Stimulated activated CD4-positive, alpha-beta T cell treated with anti-CD3 and anti-CD28 coated beads, Interleukin-1b, Interleukin-23, amount 100 ng/mL, for 1 hour (primary cell): ENCODE measurements around the gene SCNN1B.

Source experiments
- DNase-seq, 2 donors: peaks; one replicate each; pipeline ENCODE4 v3.0.0-alpha.2; 2020; ENCODE audit warnings: low read depth in 2 of 2

SCNN1B gene

GRCh38 chr16:23321206-23321875 is 19.2 kb downstream of the SCNN1B start:
- no peak for DNase-seq

GRCh38 chr16:23323224-23324030 is 21.3 kb downstream of the SCNN1B start:
- no peak for DNase-seq

GRCh38 chr16:23324727-23325126 is 22.6 kb downstream of the SCNN1B start:
- DNase-seq, result no peak

- no peak for DNase-seq
Measured at GRCh38 chr16:23327836-23328235, 25.7 kb downstream of the SCNN1B start.

- no peak for DNase-seq
Measured at GRCh38 chr16:23330161-23330560, 28.1 kb downstream of the SCNN1B start.

GRCh38 chr16:23330583-23331249 is 28.6 kb downstream of the SCNN1B start:
- no peak for DNase-seq

GRCh38 chr16:23333034-23333579 is 31.0 kb downstream of the SCNN1B start:
- DNase-seq, result no peak

- DNase-seq, result no peak
Measured at GRCh38 chr16:23333831-23334456, 31.8 kb downstream of the SCNN1B start.

- no peak for DNase-seq
Measured at GRCh38 chr16:23334457-23334853, 32.4 kb downstream of the SCNN1B start.

GRCh38 chr16:23334950-23335349 is 32.8 kb downstream of the SCNN1B start:
- DNase-seq, result no peak

GRCh38 chr16:23337836-23338550 is 35.9 kb downstream of the SCNN1B start:
- DNase-seq, result no peak

GRCh38 chr16:23339787-23340186 is 37.7 kb downstream of the SCNN1B start:
- no peak for DNase-seq

GRCh38 chr16:23342083-23342640 is 40.1 kb downstream of the SCNN1B start:
- no peak for DNase-seq

GRCh38 chr16:23343643-23344612 is 41.8 kb downstream of the SCNN1B start:
- DNase-seq, result no peak

GRCh38 chr16:23345237-23345636 is 43.1 kb downstream of the SCNN1B start:
- DNase-seq, result no peak

GRCh38 chr16:23348579-23349469 is 46.7 kb downstream of the SCNN1B start:
- DNase-seq, result no peak

GRCh38 chr16:23351360-23351759 is 49.3 kb downstream of the SCNN1B start:
- no peak for DNase-seq

- DNase-seq, result no peak
Measured at GRCh38 chr16:23353440-23353839, 51.3 kb downstream of the SCNN1B start.

- no peak for DNase-seq
Measured at GRCh38 chr16:23354246-23354645, 52.1 kb downstream of the SCNN1B start.
